A673 (cell line): ENCODE results near the gene SLC19A1. TPM values are rescaled to one million over a fixed set of nuclear protein-coding genes. Genes with fewer than 3 reads are reported as not detected.
A peak's percentile ranks its signal among the peaks of the same experiment; 100 is the strongest.

Source experiments
- BruUV-seq: library from RNA; stranded (reverse); fragments of 400-500 nt; replicated peaks from 2 replicates; lab custom pipeline; 2021; lab: Mats Ljungman, UMichigan
- CTCF ChIA-PET: fragments of 300-600 bp; sonication (Branson Sonifier 250); formaldehyde crosslinking; loops from one replicate; lab custom pipeline; 2022; ENCODE audit warnings: antibody characterized with exemption; lab: Charles Lee
- POLR2A ChIA-PET: fragments of 300-600 bp; sonication (Branson Sonifier 250); formaldehyde crosslinking; loops from one replicate; lab custom pipeline; 2022; ENCODE audit warnings: antibody characterized with exemption; ENCODE audit not compliant: low non-redundant PET; lab: Charles Lee
- DNase-seq: peaks from one replicate; pipeline ENCODE4 v3.0.0-alpha.2; 2015; ENCODE audit warnings: low spot score
- H3K27ac ChIP-seq: fragments of 200-600 bp; sonication (generic); 2 replicates; pipeline ENCODE4 v1.5.1; 2016; ENCODE audit warnings: mixed run types, low read depth, mild to moderate bottlenecking, mixed read lengths, antibody characterized with exemption, low read length; ENCODE audit not compliant: poor library complexity, severe bottlenecking
- H3K27me3 ChIP-seq: fragments of 200-600 bp; sonication (generic); replicated peaks from 2 replicates; pipeline ENCODE4 v1.6.1; 2017; ENCODE audit warnings: mixed run types, low read depth, mild to moderate bottlenecking, mixed read lengths, antibody characterized with exemption, low read length; ENCODE audit not compliant: insufficient read depth, poor library complexity
- H3K36me3 ChIP-seq: fragments of 200-600 bp; sonication (generic); 2 replicates; pipeline ENCODE4 v1.6.1; 2016; ENCODE audit warnings: mixed run types, mild to moderate bottlenecking, mixed read lengths, antibody characterized with exemption, low read length; ENCODE audit not compliant: insufficient read depth, poor library complexity, severe bottlenecking
- H3K4me1 ChIP-seq: fragments of 200-600 bp; sonication (generic); 2 replicates; pipeline ENCODE4 v1.6.1; 2017; ENCODE audit warnings: mixed run types, mild to moderate bottlenecking, mixed read lengths, antibody characterized with exemption, low read length; ENCODE audit not compliant: insufficient read depth, poor library complexity, severe bottlenecking
- H3K4me3 ChIP-seq: fragments of 200-600 bp; sonication (generic); 2 replicates; pipeline ENCODE4 v1.5.1; 2016; ENCODE audit warnings: low read depth, mixed run types, mild to moderate bottlenecking, mixed read lengths, low read length; ENCODE audit not compliant: poor library complexity, severe bottlenecking
- H3K9me3 ChIP-seq: fragments of 200-600 bp; sonication (generic); 2 replicates; pipeline ENCODE4 v1.6.1; 2016; ENCODE audit warnings: mixed run types, low read depth, mild to moderate bottlenecking, mixed read lengths, antibody characterized with exemption, low read length; ENCODE audit not compliant: poor library complexity, severe bottlenecking
- CTCF ChIP-seq: fragments of 300-800, 200-600 bp; sonication (generic); conservative IDR thresholded peaks from 2 replicates; pipeline ENCODE4 v1.5.1; 2017; ENCODE audit warnings: low read depth, mild to moderate bottlenecking, antibody characterized with exemption, low read length, moderate library complexity, mixed read lengths
- EZH2 ChIP-seq: fragments of 200-600 bp; sonication (generic); IDR thresholded peaks from 2 replicates; pipeline ENCODE4 v1.6.1; 2017; ENCODE audit warnings: borderline replicate concordance, low read depth, mild to moderate bottlenecking, mixed read lengths, antibody characterized with exemption, low read length; ENCODE audit not compliant: poor library complexity, severe bottlenecking
- intact Hi-C: fragments of 100-400 bp; cut with micrococcal nuclease; formaldehyde crosslinking; loops from one replicate; pipeline ENCODE4 v1.10.0; 2022; ENCODE audit not compliant: unreplicated experiment
- total RNA-seq: library from RNA; stranded (reverse); gene quantifications from 2 replicates; pipeline ENCODE4 v1.2.3, GENCODE V29; 2021

The SLC19A1 gene
- total RNA-seq, 1 experiment from 2014 or later = 72.1 TPM

GRCh38 chr21:45544449-45545235 is 2.4 kb upstream of the SLC19A1 start:
- Histone ChIP-seq H3K27me3 (no peaks in the 10 kb centered on the region), H3K9me3 (no peaks in the 10 kb centered on the region), H3K27ac (no peak overlapping the region), H3K36me3 (no peaks in the 10 kb centered on the region), H3K4me1 (peaks cover 19% of the 10 kb centered on the region), H3K4me3 (no peak overlapping the region)
- BruUV-seq = no TSS peak
- ChIA-PET CTCF (no interaction called here), POLR2A (no interaction called here)
- no peak for TF ChIP-seq EZH2
- no peak for TF ChIP-seq CTCF
- no peak for DNase-seq
- intact Hi-C loops = loop anchor here (10.0 kb wide), 1 partner anchor 340 kb away; no protein-coding TSS in a partner anchor

DNA sequence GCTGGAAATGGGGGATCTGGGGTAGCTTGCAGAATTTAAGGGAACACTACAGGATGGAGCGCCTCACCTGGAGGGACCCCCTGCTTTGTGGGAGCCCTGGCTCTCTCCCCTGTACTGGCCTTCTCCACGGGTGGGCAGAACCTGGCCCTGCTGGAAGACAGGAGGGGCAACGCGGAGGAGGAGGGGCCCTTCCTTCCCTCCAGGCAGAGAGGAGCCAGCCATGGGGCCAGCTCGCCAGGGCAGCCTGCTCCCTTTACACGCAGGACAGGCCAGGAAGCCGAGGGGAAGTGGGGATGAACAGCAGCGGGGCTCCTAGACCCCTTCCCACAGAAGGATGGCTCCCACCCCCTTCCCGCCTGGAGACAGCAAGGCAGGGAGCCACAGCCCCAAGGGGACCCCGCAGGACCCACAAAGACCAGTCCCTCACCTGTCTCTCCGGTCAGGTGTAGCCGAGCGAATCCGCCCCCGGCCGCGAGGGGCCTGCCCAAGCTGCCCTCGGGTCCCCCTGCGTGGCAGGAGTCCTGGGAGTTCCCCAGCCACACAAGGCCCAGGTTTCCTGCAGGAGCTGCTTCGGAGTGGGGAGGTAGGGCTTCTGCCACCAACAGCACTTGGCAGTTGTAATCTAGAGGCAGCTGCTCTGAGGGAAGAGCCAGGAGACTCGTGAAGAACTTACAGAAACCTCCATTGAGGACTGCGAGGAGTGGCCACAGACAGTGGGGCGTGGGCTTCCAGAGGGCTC is 1.6 kb upstream of the SLC19A1 start:
- no peak for DNase-seq
- Histone ChIP-seq H3K27ac (no peak overlapping the region), H3K36me3 (no peaks in the 10 kb centered on the region), H3K4me1 (peaks cover 19% of the 10 kb centered on the region), H3K27me3 (no peaks in the 10 kb centered on the region), H3K9me3 (no peaks in the 10 kb centered on the region), H3K4me3 (no peak overlapping the region)
- POLR2A ChIA-PET = no interaction called here
- no TSS peak for BruUV-seq
- TF ChIP-seq CTCF = no peak
- TF ChIP-seq EZH2 = no peak
- intact Hi-C loops = loop anchor here (10.0 kb wide), 1 partner anchor 341 kb away; no protein-coding TSS in a partner anchor
- CTCF ChIA-PET = no interaction called here

GRCh38 chr21:45543371-45543709 is 1.1 kb upstream of the SLC19A1 start:
- Histone ChIP-seq H3K4me1 (peaks cover 20% of the 10 kb centered on the region), H3K4me3 (peak overlapping the region; percentile 79), H3K27me3 (no peaks in the 10 kb centered on the region), H3K27ac (no peak overlapping the region), H3K9me3 (no peaks in the 10 kb centered on the region), H3K36me3 (no peaks in the 10 kb centered on the region)
- intact Hi-C loops = loop anchor here (10.0 kb wide), 1 partner anchor 341 kb away; no protein-coding TSS in a partner anchor
- BruUV-seq = no TSS peak
- no peak for DNase-seq
- POLR2A ChIA-PET = no interaction called here
- CTCF ChIA-PET = no interaction called here
- TF ChIP-seq EZH2 = no peak
- TF ChIP-seq CTCF = no peak
